Naive B cell (primary cell): Measurements from ENCODE around the gene LGALS3. TPM values are rescaled to one million over a fixed set of nuclear protein-coding genes. Genes with fewer than 3 reads are reported as not detected.

ENCODE experiments used
- ATAC-seq, 2 donors: fragments of 150-1000 bp; cut with Tn5 transposase; 2 replicates each; pipeline ENCODE4 v1.10.0; 2021; ENCODE audit warnings: low read depth in 2 of 2, mild to moderate bottlenecking in 2 of 2, moderate library complexity in 2 of 2
- DNase-seq: peaks from one replicate; pipeline ENCODE4 v3.0.0; 2022
- H3K27ac Mint-ChIP-seq, 6 donors: one replicate each; pipeline ENCODE4 v1.8.0; 2020 to 2022; ENCODE audit warnings: mild to moderate bottlenecking in 6 of 6, mixed read lengths in 6 of 6, moderate library complexity in 5 of 6, inconsistent platforms in 2 of 6
- H3K27me3 Mint-ChIP-seq, 3 donors: one replicate each; pipeline ENCODE4 v1.8.0; 2021 to 2022; ENCODE audit warnings: mixed read lengths in 3 of 3, mild to moderate bottlenecking in 1 of 3
- H3K36me3 Mint-ChIP-seq, 2 donors: one replicate each; pipeline ENCODE4 v1.8.0; 2020 to 2022; ENCODE audit warnings: mixed read lengths in 2 of 2, inconsistent platforms in 1 of 2, mild to moderate bottlenecking in 1 of 2
- H3K4me1 Mint-ChIP-seq, 3 donors: one replicate each; pipeline ENCODE4 v1.8.0; 2020 to 2022; ENCODE audit warnings: mixed read lengths in 3 of 3, inconsistent platforms in 1 of 3, mild to moderate bottlenecking in 1 of 3, moderate library complexity in 1 of 3
- H3K4me3 Mint-ChIP-seq, 8 donors: one replicate each; pipeline ENCODE4 v1.8.0; 2020 to 2022; ENCODE audit warnings: mild to moderate bottlenecking in 8 of 8, mixed read lengths in 8 of 8, moderate library complexity in 8 of 8, inconsistent platforms in 2 of 8
- H3K9me3 Mint-ChIP-seq, 7 donors: one replicate each; pipeline ENCODE4 v1.8.0; 2020 to 2022; ENCODE audit warnings: mixed read lengths in 7 of 7, mild to moderate bottlenecking in 5 of 7, inconsistent platforms in 2 of 7, moderate library complexity in 1 of 7
- polyA plus RNA-seq, 6 donors: library from polyadenylated mRNA; unstranded; fragments of 300-500 nt; fragmentation: Illumina TruSeq; gene quantifications; one replicate each; pipeline ENCODE4 v1.2.3, GENCODE V29; 2021; ENCODE audit warnings: low read depth in 6 of 6

Gene LGALS3
- polyA plus RNA-seq, 6 donors from 2014 or later = 2.4 to 8.7 (median 4.8) TPM

- peak overlapping the region in 1 of 6 donors; percentile 23 for H3K27ac Mint-ChIP-seq
- peaks cover 0 to 10% (median 0%) of the 10 kb centered on the region in 3 donors for H3K27me3 Mint-ChIP-seq
- no peak for ATAC-seq
- H3K36me3 Mint-ChIP-seq = no peaks in the 10 kb centered on the region
- no peaks in the 10 kb centered on the region for H3K9me3 Mint-ChIP-seq
- no peak for DNase-seq
- H3K4me3 Mint-ChIP-seq = no peak overlapping the region
- peaks cover 3 to 5% (median 5%) of the 10 kb centered on the region in 3 donors for H3K4me1 Mint-ChIP-seq
These were observed 8.2 kb upstream of the LGALS3 start for GRCh38 chr14:55120571-55121495.

DNA sequence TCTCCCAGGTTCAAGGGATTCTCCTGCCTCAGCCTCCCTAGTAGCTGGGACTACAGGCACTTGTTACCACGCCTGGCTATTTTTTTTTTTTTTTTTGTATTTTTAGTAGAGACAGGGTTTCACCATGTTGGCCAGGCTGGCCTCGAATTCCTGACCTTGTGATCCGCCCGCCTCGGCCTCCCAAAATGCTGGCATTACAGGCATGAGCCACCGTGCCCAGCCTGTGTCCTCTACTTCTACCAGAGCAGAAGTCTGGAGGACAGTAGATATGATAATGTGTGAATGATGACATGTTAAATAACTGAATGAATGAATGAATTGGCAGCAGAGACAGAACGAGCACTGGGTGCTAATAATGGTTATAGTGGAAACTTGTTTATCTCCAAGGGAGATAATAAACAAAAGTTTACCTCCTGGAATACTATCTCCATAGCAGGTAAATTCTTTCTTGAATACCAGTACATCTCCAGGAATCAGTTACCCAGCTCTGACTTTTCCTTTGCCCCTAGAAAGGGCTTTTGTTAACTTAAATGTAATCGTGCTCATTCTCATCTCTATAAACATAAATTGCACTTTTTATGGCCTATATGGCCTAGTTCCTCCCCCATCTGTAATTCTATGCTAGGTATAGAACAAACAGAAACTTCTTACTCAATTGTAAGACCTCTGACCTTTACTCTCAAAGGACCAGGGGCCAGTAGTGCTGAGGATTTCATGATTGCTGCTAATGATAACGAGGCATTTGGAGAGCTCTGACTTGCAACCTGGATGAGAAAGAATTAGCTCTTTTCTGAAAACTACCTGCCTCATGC is 7.2 kb upstream of the LGALS3 start:
- Mint-ChIP-seq H3K4me3 (no peak overlapping the region), H3K36me3 (no peaks in the 10 kb centered on the region), H3K27ac (peak overlapping the region in 1 of 6 donors; percentile 25), H3K27me3 (peaks cover 0 to 14% (median 1%) of the 10 kb centered on the region in 3 donors), H3K4me1 (peaks cover 3 to 5% (median 5%) of the 10 kb centered on the region in 3 donors), H3K9me3 (no peaks in the 10 kb centered on the region)
- ATAC-seq = no peak
- DNase-seq = no peak

- no peaks in the 10 kb centered on the region for H3K9me3 Mint-ChIP-seq
- H3K4me1 Mint-ChIP-seq = peaks cover 3 to 5% (median 5%) of the 10 kb centered on the region in 3 donors
- peak overlapping the region in 1 of 8 donors; percentile 8 for H3K4me3 Mint-ChIP-seq
- no peaks in the 10 kb centered on the region for H3K36me3 Mint-ChIP-seq
- H3K27me3 Mint-ChIP-seq = peaks cover 0 to 18% (median 6%) of the 10 kb centered on the region in 3 donors
- H3K27ac Mint-ChIP-seq = no peak overlapping the region
- ATAC-seq (no peak), DNase-seq (no peak)
These were observed 6.5 kb upstream of the LGALS3 start for GRCh38 chr14:55122440-55122986.

- Mint-ChIP-seq H3K27ac (no peak overlapping the region), H3K27me3 (peaks cover 0 to 21% (median 8%) of the 10 kb centered on the region in 3 donors), H3K36me3 (no peaks in the 10 kb centered on the region), H3K9me3 (no peaks in the 10 kb centered on the region), H3K4me3 (no peak overlapping the region), H3K4me1 (peaks cover 3 to 5% (median 5%) of the 10 kb centered on the region in 3 donors)
- ATAC-seq = no peak
- no peak for DNase-seq
These were observed 6.0 kb upstream of the LGALS3 start for GRCh38 chr14:55123101-55123500.

DNA sequence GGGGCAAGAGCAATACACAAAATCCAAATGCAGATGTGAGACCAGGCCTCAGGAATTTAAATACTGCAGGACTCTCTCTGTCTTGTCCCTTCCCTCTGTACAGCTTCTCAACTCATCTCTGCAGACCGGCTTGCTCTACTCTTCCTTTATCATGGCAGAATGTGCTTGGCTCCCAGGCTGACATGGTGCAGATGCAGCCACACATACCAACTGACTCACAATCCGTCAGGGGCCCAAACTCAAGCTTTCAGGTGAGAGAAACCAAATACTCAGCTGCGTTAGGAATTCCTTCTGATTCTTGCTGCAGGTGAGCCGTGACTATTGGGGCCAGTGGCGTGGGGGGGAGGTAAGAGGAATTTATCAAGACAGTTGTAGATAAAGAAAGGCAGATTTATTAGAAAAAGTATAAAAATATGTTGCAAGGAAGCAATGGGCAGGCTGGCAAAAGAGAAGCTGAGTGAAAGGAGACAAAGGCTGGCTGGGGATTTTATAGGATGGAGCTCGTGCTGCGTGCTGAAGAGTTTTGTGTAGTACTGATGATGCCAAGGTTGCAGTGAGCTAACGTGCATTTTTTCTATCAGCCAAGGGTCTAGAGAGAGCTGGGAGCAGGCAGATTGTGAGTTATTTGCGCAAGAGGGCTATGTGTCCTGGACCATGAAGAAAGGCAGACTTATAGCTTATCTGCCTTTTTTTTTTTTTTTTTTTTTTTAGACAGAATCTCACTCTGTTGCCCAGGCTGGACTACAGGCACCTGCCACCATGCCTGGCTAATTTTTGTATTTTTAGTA is 5.0 kb upstream of the LGALS3 start:
- Mint-ChIP-seq H3K36me3 (no peaks in the 10 kb centered on the region), H3K27me3 (peaks cover 0 to 28% (median 16%) of the 10 kb centered on the region in 3 donors), H3K4me3 (no peak overlapping the region), H3K4me1 (peaks cover 3 to 7% (median 5%) of the 10 kb centered on the region in 3 donors), H3K9me3 (no peaks in the 10 kb centered on the region), H3K27ac (peak overlapping the region in 1 of 6 donors; percentile 16)
- no peak for DNase-seq
- ATAC-seq = no peak

- H3K4me3 Mint-ChIP-seq = no peak overlapping the region
- H3K27ac Mint-ChIP-seq = no peak overlapping the region
- H3K9me3 Mint-ChIP-seq = no peaks in the 10 kb centered on the region
- H3K36me3 Mint-ChIP-seq = no peaks in the 10 kb centered on the region
- ATAC-seq (no peak), DNase-seq (no peak)
- peaks cover 5 to 11% (median 7%) of the 10 kb centered on the region in 3 donors for H3K4me1 Mint-ChIP-seq
- H3K27me3 Mint-ChIP-seq = peaks cover 0 to 30% (median 21%) of the 10 kb centered on the region in 3 donors
These were observed 4.2 kb upstream of the LGALS3 start for GRCh38 chr14:55124774-55125386.

DNA sequence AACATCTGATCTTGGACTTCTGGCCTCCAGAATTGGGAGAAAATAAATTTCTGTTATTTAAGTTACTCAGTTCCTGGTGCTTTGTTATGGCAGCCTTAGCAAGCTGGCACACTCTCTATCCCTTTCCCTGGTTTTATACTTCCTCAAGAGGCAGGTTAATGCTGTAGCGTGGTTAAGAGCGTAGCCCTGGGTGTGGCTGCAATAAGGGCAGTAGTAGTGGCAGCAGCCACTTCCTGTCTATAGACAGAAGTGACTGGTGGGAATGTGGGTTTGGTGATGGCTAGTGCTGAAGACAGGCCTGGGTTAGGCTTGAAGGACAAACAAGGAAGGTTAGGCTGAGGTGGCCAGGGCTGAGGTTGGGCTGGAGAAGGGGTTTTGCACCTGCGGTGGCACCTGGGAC is 3.6 kb upstream of the LGALS3 start:
- ATAC-seq = no peak
- DNase-seq = no peak
- Mint-ChIP-seq H3K4me3 (no peak overlapping the region), H3K27me3 (peaks cover 0 to 34% (median 26%) of the 10 kb centered on the region in 3 donors), H3K4me1 (peaks cover 7 to 15% (median 10%) of the 10 kb centered on the region in 3 donors), H3K9me3 (no peaks in the 10 kb centered on the region), H3K36me3 (no peaks in the 10 kb centered on the region), H3K27ac (no peak overlapping the region)

- DNase-seq = no peak
These were observed 3.0 kb upstream of the LGALS3 start for GRCh38 chr14:55126034-55126433.

DNA sequence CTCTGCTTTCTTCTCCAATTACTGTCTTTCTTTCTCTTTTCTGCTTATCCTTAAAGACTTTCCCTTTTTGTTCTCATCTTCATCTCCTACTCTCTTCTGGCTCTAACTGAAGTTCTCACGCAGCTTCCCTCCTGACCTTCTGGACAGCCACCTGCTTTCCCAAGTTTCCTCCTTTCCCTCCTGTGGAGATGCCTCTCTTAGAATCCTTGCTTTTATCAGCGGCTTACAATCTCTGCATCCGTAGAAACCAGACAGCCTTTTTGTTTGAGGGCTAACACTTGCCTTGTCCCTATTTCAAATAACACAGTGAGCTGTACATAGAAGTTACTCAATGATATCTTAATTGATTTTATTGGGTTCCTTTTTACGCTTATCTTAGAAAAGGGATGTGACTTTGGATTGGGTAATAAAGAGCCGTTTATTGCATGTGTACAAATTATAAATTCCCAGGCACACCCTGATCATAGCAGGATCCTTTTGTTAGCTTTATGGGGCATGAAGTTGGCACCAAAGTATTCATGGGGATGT is 2.1 kb upstream of the LGALS3 start:
- ATAC-seq (no peak), DNase-seq (no peak)
- peaks cover 7 to 15% (median 12%) of the 10 kb centered on the region in 3 donors for H3K4me1 Mint-ChIP-seq
- H3K36me3 Mint-ChIP-seq = no peaks in the 10 kb centered on the region
- peak overlapping the region in 1 of 8 donors; percentile 63 for H3K4me3 Mint-ChIP-seq
- H3K27ac Mint-ChIP-seq = peak overlapping the region in 1 of 6 donors; percentile 64
- H3K9me3 Mint-ChIP-seq = no peaks in the 10 kb centered on the region
- peaks cover 7 to 42% (median 34%) of the 10 kb centered on the region in 3 donors for H3K27me3 Mint-ChIP-seq

More at GRCh38 chr14:55126034-55126433, 3.0 kb upstream of the LGALS3 start:
- Mint-ChIP-seq H3K27ac (no peak overlapping the region), H3K36me3 (no peaks in the 10 kb centered on the region), H3K4me3 (no peak overlapping the region), H3K4me1 (peaks cover 7 to 15% (median 12%) of the 10 kb centered on the region in 3 donors), H3K27me3 (peaks cover 0 to 36% (median 30%) of the 10 kb centered on the region in 3 donors), H3K9me3 (no peaks in the 10 kb centered on the region)
- no peak for ATAC-seq

- H3K36me3 Mint-ChIP-seq = no peaks in the 10 kb centered on the region
- H3K27me3 Mint-ChIP-seq = peaks cover 7 to 37% (median 34%) of the 10 kb centered on the region in 3 donors
- H3K4me1 Mint-ChIP-seq = peaks cover 7 to 15% (median 12%) of the 10 kb centered on the region in 3 donors
- H3K27ac Mint-ChIP-seq = no peak overlapping the region
- no peak for ATAC-seq
- H3K4me3 Mint-ChIP-seq = peak overlapping the region in 1 of 8 donors; percentile 83
- H3K9me3 Mint-ChIP-seq = no peaks in the 10 kb centered on the region
- DNase-seq = no peak
These were observed 1.5 kb upstream of the LGALS3 start for GRCh38 chr14:55127460-55127951.

GRCh38 chr14:55128386-55129085 is 516 bp upstream of the LGALS3 start:
- ATAC-seq = no peak
- no peaks in the 10 kb centered on the region for H3K9me3 Mint-ChIP-seq
- H3K4me3 Mint-ChIP-seq = peak overlapping the region; percentile 82 to 88 (median 85)
- peaks cover 7 to 15% (median 12%) of the 10 kb centered on the region in 3 donors for H3K4me1 Mint-ChIP-seq
- H3K36me3 Mint-ChIP-seq = no peaks in the 10 kb centered on the region
- peaks cover 7 to 36% (median 34%) of the 10 kb centered on the region in 3 donors for H3K27me3 Mint-ChIP-seq
- H3K27ac Mint-ChIP-seq = peak overlapping the region in 1 of 6 donors; percentile 44
- no peak for DNase-seq
